Neural cell (in vitro differentiated cells): ENCODE measurements around the gene MAPKAPK5. TPM values are rescaled to one million over a fixed set of nuclear protein-coding genes. Genes with fewer than 3 reads are reported as not detected.

Experiments used
- H2AFZ ChIP-seq: fragments of 200-600, 300-800 bp; sonication (generic), shearing (Covaris generic); 2 replicates; pipeline ENCODE4 v1.6.0; 2014; ENCODE audit warnings: low read depth, mild to moderate bottlenecking, antibody characterized with exemption, low read length, moderate library complexity
- H3F3A ChIP-seq: fragments of 200-600 bp; shearing (Covaris generic); 2 replicates; pipeline ENCODE4 v1.6.1; 2016; ENCODE audit warnings: mild to moderate bottlenecking, moderate library complexity, mixed read lengths, antibody characterized with exemption, low read length; ENCODE audit not compliant: insufficient read depth, poor library complexity, severe bottlenecking
- H3K27ac ChIP-seq: fragments of 200-600, 300-800 bp; sonication (generic), shearing (Covaris generic); 2 replicates; pipeline ENCODE4 v1.5.1; 2014; ENCODE audit warnings: mild to moderate bottlenecking, low read length, moderate library complexity
- H3K27me3 ChIP-seq: fragments of 300-800, 200-600 bp; sonication (generic), shearing (Covaris generic); 2 replicates; pipeline ENCODE4 v1.6.0; 2014; ENCODE audit warnings: mild to moderate bottlenecking, low read depth, low read length, moderate library complexity; ENCODE audit not compliant: insufficient read depth
- H3K36me3 ChIP-seq: fragments of 300-800, 200-600 bp; sonication (generic), shearing (Covaris generic); 2 replicates; pipeline ENCODE4 v1.5.1; 2014; ENCODE audit warnings: mild to moderate bottlenecking, antibody characterized with exemption, low read length, moderate library complexity; ENCODE audit not compliant: insufficient read depth
- H3K4me2 ChIP-seq: fragments of 300-800, 200-600 bp; sonication (generic), shearing (Covaris generic); 2 replicates; pipeline ENCODE4 v1.6.0; 2014; ENCODE audit warnings: mild to moderate bottlenecking, low read length
- H3K4me3 ChIP-seq: fragments of 300-800, 200-600 bp; sonication (generic), shearing (Covaris generic); 2 replicates; pipeline ENCODE4 v1.5.1; 2014; ENCODE audit warnings: mild to moderate bottlenecking, low read length, moderate library complexity
- H3K79me2 ChIP-seq: fragments of 200-600 bp; shearing (Covaris generic); replicated peaks from 2 replicates; pipeline ENCODE4 v1.6.0; 2014; ENCODE audit warnings: mild to moderate bottlenecking, low read length, moderate library complexity; ENCODE audit not compliant: insufficient read depth
- H3K9ac ChIP-seq: fragments of 300-800, 200-600 bp; sonication (generic), shearing (Covaris generic); 2 replicates; pipeline ENCODE4 v1.6.1; 2016; ENCODE audit warnings: mild to moderate bottlenecking, low read length, mixed read lengths
- H3K9me2 ChIP-seq: fragments of 200-600 bp; shearing (Covaris generic); 2 replicates; pipeline ENCODE4 v1.6.1; 2016; ENCODE audit warnings: mild to moderate bottlenecking, low read length, mixed read lengths; ENCODE audit not compliant: insufficient read depth
- H3K9me3 ChIP-seq: fragments of 200-600, 300-800 bp; sonication (generic), shearing (Covaris generic); 2 replicates; pipeline ENCODE4 v1.6.1; 2016; ENCODE audit warnings: mild to moderate bottlenecking, mixed run types, low read length, moderate library complexity, mixed read lengths
- H4K20me1 ChIP-seq: fragments of 200-600 bp; shearing (Covaris generic); 2 replicates; pipeline ENCODE4 v1.6.1; 2016; ENCODE audit warnings: mild to moderate bottlenecking, mixed run types; ENCODE audit not compliant: insufficient read depth
- CTCF ChIP-seq: fragments of 450-650 bp; IDR thresholded peaks from 2 replicates; pipeline ENCODE4 v1.5.1; 2014; ENCODE audit warnings: antibody characterized with exemption, mild to moderate bottlenecking, moderate library complexity; ENCODE audit not compliant: poor library complexity, severe bottlenecking
- EP300 ChIP-seq: fragments of 450-650 bp; conservative IDR thresholded peaks from 2 replicates; pipeline ENCODE4 v1.6.1; 2014; ENCODE audit warnings: antibody characterized with exemption, mild to moderate bottlenecking, moderate library complexity; ENCODE audit not compliant: poor library complexity, severe bottlenecking
- EZH2 ChIP-seq: fragments of 200-600, 300-800 bp; shearing (Covaris generic), sonication (generic); IDR thresholded peaks from 2 replicates; pipeline ENCODE4 v1.6.1; 2014; ENCODE audit warnings: antibody characterized with exemption, low read length, borderline replicate concordance, mild to moderate bottlenecking; ENCODE audit not compliant: insufficient read depth, poor library complexity, severe bottlenecking
- MXI1 ChIP-seq: fragments of 450-650 bp; conservative IDR thresholded peaks from 2 replicates; pipeline ENCODE4 v1.6.1; 2014; ENCODE audit warnings: antibody characterized with exemption, mild to moderate bottlenecking; ENCODE audit not compliant: poor library complexity, severe bottlenecking
- POLR2AphosphoS5 ChIP-seq: IDR thresholded peaks from 2 replicates; pipeline ENCODE4 v1.6.1; 2012
- RAD21 ChIP-seq: fragments of 450-650 bp; conservative IDR thresholded peaks from 2 replicates; pipeline ENCODE4 v1.6.1; 2014; ENCODE audit warnings: antibody characterized with exemption, mild to moderate bottlenecking, moderate library complexity
- REST ChIP-seq: IDR thresholded peaks from 2 replicates; pipeline ENCODE4 v1.6.1; 2012; ENCODE audit warnings: borderline replicate concordance
- SMC3 ChIP-seq: fragments of 450-650 bp; conservative IDR thresholded peaks from 2 replicates; pipeline ENCODE4 v1.6.1; 2014; ENCODE audit warnings: antibody characterized with exemption, mild to moderate bottlenecking, moderate library complexity; ENCODE audit not compliant: poor library complexity
- TAF1 ChIP-seq: IDR thresholded peaks from 2 replicates; pipeline ENCODE4 v1.6.1; 2012; ENCODE audit warnings: low read depth
- polyA plus RNA-seq: library from polyadenylated mRNA; depleted of rRNA; stranded (reverse); fragments of >200 nt; gene quantifications from 2 replicates; pipeline ENCODE4 v1.2.3, GENCODE V29; 2014

MAPKAPK5 gene
- polyA plus RNA-seq, 1 donor from 2014 or later, result 93.7 TPM

- no peaks in the 10 kb centered on the region for H4K20me1 ChIP-seq
Measured at GRCh38 chr12:111846016-111846415, 4.0 kb downstream of the MAPKAPK5 start.

GRCh38 chr12:111850526-111850925 lies 8.5 kb downstream of the MAPKAPK5 start:
- H3K9me2 ChIP-seq, result no peaks in the 10 kb centered on the region
- peaks cover 43% of the 10 kb centered on the region for H3K79me2 ChIP-seq
- H3F3A ChIP-seq, result no peaks in the 10 kb centered on the region
- H2AFZ ChIP-seq, result no peak overlapping the region
- no peak overlapping the region for H3K4me2 ChIP-seq
- no peaks in the 10 kb centered on the region for H3K36me3 ChIP-seq
- TF ChIP-seq POLR2AphosphoS5 (no peak), REST (no peak), TAF1 (no peak), RAD21 (no peak), SMC3 (no peak)
- no peak overlapping the region for H3K27ac ChIP-seq
- H3K9ac ChIP-seq, result no peak overlapping the region
- H4K20me1 ChIP-seq, result no peaks in the 10 kb centered on the region
- H3K9me3 ChIP-seq, result peaks cover 4% of the 10 kb centered on the region
- H3K4me3 ChIP-seq, result no peak overlapping the region
- no peaks in the 10 kb centered on the region for H3K27me3 ChIP-seq

More at GRCh38 chr12:111846016-111846415, 4.0 kb downstream of the MAPKAPK5 start:
- H3K9me3 ChIP-seq, result peaks cover 4% of the 10 kb centered on the region
- no peak for TF ChIP-seq POLR2AphosphoS5
- TF ChIP-seq RAD21, result no peak
- TF ChIP-seq MXI1, result no peak
- TF ChIP-seq CTCF, result no peak
- no peak for TF ChIP-seq SMC3
- no peak for TF ChIP-seq EP300
- TF ChIP-seq REST, result no peak
- TF ChIP-seq TAF1, result no peak
- TF ChIP-seq EZH2, result no peak
- H3K36me3 ChIP-seq, result no peaks in the 10 kb centered on the region
- no peak overlapping the region for H3K9ac ChIP-seq
- no peak overlapping the region for H3K4me2 ChIP-seq
- H3K9me2 ChIP-seq, result no peaks in the 10 kb centered on the region
- no peaks in the 10 kb centered on the region for H3F3A ChIP-seq
- no peak overlapping the region for H3K4me3 ChIP-seq
- no peak overlapping the region for H2AFZ ChIP-seq
- no peak overlapping the region for H3K27ac ChIP-seq
- H3K79me2 ChIP-seq, result peaks cover 63% of the 10 kb centered on the region
- no peaks in the 10 kb centered on the region for H3K27me3 ChIP-seq
